ENCODE results near the gene PACRG. TPM values are rescaled to one million over a fixed set of nuclear protein-coding genes. Genes with fewer than 3 reads are reported as not detected.
A peak's percentile ranks its signal among the peaks of the same experiment; 100 is the strongest.

Gene PACRG
- total and polyA plus RNA-seq, 2 of the 13 experiments (the other 11 are each of a cell fraction or from before 2014, with no cell fraction given) = 0.13 TPM; not detected in 1

DNA sequence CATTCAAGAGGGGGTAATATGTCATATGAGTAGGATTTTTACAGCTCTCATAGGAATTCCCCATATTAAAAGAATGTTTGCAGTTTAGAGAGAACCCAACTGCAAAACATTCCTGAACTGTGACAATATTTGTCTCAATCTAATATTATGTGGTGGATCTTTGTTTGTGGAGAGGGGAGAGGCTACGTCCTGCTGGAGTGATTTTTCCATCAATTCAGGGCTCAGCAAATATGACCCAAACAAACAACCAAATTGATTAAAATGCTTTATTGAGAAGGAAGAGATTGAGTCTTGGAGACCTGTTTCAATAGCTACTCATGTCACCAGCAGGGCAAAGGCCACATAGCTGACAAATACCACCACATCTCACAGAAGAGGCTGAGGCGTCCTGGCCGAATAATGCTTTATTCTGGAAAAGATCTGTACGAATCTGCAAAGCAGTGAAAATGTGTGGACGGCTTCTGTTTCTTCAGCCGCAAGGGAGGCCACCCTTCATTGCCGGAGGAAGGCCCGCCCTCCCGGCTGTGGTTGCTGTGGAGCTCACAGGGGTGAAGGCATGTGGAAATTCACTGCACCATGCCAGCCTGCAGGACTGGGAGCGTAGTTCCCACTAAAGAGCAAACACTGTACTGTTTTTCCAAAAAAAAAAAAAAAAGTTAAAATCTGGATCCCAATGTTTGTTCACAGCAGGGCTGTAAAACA is 597.1 kb downstream of the PACRG start (continued):
- peak; percentile 41; the same call in 1 of the 2 replicates for TF ChIP-seq ZNF687 (CRISPR knock-in tag; IDR thresholded peaks at IDR 0.05)
- no peak for TF ChIP-seq NFIB (CRISPR knock-in tag; IDR thresholded peaks at IDR 0.05; ENCODE audit: borderline replicate concordance)
- TF ChIP-seq, protein P1, sequence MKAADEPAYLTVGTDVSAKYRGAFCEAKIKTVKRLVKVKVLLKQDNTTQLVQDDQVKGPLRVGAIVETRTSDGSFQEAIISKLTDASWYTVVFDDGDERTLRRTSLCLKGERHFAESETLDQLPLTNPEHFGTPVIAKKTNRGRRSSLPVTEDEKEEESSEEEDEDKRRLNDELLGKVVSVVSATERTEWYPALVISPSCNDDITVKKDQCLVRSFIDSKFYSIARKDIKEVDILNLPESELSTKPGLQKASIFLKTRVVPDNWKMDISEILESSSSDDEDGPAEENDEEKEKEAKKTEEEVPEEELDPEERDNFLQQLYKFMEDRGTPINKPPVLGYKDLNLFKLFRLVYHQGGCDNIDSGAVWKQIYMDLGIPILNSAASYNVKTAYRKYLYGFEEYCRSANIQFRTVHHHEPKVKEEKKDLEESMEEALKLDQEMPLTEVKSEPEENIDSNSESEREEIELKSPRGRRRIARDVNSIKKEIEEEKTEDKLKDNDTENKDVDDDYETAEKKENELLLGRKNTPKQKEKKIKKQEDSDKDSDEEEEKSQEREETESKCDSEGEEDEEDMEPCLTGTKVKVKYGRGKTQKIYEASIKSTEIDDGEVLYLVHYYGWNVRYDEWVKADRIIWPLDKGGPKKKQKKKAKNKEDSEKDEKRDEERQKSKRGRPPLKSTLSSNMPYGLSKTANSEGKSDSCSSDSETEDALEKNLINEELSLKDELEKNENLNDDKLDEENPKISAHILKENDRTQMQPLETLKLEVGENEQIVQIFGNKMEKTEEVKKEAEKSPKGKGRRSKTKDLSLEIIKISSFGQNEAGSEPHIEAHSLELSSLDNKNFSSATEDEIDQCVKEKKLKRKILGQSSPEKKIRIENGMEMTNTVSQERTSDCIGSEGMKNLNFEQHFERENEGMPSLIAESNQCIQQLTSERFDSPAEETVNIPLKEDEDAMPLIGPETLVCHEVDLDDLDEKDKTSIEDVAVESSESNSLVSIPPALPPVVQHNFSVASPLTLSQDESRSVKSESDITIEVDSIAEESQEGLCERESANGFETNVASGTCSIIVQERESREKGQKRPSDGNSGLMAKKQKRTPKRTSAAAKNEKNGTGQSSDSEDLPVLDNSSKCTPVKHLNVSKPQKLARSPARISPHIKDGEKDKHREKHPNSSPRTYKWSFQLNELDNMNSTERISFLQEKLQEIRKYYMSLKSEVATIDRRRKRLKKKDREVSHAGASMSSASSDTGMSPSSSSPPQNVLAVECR (CRISPR knock-in tag; IDR thresholded peaks at IDR 0.05; ENCODE audit: borderline replicate concordance) = peak; percentile 18; the same call in 1 of the 2 replicates
- TF ChIP-seq ARNTL (CRISPR knock-in tag; IDR thresholded peaks at IDR 0.05) = 0 out of 2 replicates have a peak, but pooled peaks have one; percentile 45
- 0 out of 2 replicates have a peak, but pooled peaks have one; percentile 12 for TF ChIP-seq MED1 (CRISPR knock-in tag; IDR thresholded peaks at IDR 0.05)
- TF ChIP-seq ZNF615 (CRISPR knock-in tag; IDR thresholded peaks at IDR 0.05; ENCODE audit: borderline replicate concordance) = 0 out of 2 replicates have a peak, but pooled peaks have one; percentile 48
- peak; percentile 70; the same call in 1 of the 2 replicates for TF ChIP-seq ARID3A (IDR thresholded peaks at IDR 0.05; ENCODE audit: low read depth, low read length)
- 0 out of 2 replicates have a peak, but pooled peaks have one; percentile 28 for TF ChIP-seq ZNF609 (CRISPR knock-in tag; IDR thresholded peaks at IDR 0.05; ENCODE audit: borderline replicate concordance)
- TF ChIP-seq, protein P2, sequence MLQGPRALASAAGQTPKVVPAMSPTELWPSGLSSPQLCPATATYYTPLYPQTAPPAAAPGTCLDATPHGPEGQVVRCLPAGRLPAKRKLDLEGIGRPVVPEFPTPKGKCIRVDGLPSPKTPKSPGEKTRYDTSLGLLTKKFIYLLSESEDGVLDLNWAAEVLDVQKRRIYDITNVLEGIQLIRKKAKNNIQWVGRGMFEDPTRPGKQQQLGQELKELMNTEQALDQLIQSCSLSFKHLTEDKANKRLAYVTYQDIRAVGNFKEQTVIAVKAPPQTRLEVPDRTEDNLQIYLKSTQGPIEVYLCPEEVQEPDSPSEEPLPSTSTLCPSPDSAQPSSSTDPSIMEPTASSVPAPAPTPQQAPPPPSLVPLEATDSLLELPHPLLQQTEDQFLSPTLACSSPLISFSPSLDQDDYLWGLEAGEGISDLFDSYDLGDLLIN (CRISPR knock-in tag; IDR thresholded peaks at IDR 0.05; ENCODE audit: borderline replicate concordance) = 0 out of 2 replicates have a peak, but pooled peaks have one; percentile 41
- 0 out of 2 replicates have a peak, but pooled peaks have one; percentile 17 for TF ChIP-seq ATF1 (CRISPR knock-in tag; IDR thresholded peaks at IDR 0.05)
